SU-DHL-6 (cell line): Measurements from ENCODE around the gene SMLR1.

ENCODE experiments used
- H2AFZ ChIP-seq: fragments of 200-600 bp; sonication (generic); 2 replicates; pipeline ENCODE4 v1.6.1; 2014; ENCODE audit warnings: low read depth, mild to moderate bottlenecking, moderate library complexity, mixed read lengths, antibody characterized with exemption, low read length; ENCODE audit not compliant: severe bottlenecking
- H3F3A ChIP-seq: fragments of 200-600 bp; shearing (Covaris generic); 2 replicates; pipeline ENCODE4 v1.6.0; 2016; ENCODE audit warnings: antibody characterized with exemption, mild to moderate bottlenecking; ENCODE audit not compliant: insufficient read depth
- H3K27ac ChIP-seq: fragments of 200-600 bp; sonication (generic); 2 replicates; pipeline ENCODE4 v1.5.1; 2016; ENCODE audit warnings: low read depth, mild to moderate bottlenecking, low read length, moderate library complexity, mixed read lengths
- H3K27me3 ChIP-seq: fragments of 200-600 bp; sonication (generic), shearing (Covaris generic); 2 replicates; pipeline ENCODE4 v1.6.0; 2014; ENCODE audit warnings: mild to moderate bottlenecking, low read length
- H3K36me3 ChIP-seq: fragments of 200-600 bp; sonication (generic); 2 replicates; pipeline ENCODE4 v1.6.1; 2014; ENCODE audit warnings: mild to moderate bottlenecking, low read length, mixed read lengths
- H3K4me2 ChIP-seq: fragments of 300-600, 200-600 bp; shearing (Covaris generic), sonication (generic); 2 replicates; pipeline ENCODE4 v1.6.0; 2014; ENCODE audit warnings: low read length, low read depth, mild to moderate bottlenecking; ENCODE audit not compliant: poor library complexity, severe bottlenecking
- H3K4me3 ChIP-seq: fragments of 200-600 bp; sonication (generic); 2 replicates; pipeline ENCODE4 v1.5.1; 2014; ENCODE audit warnings: antibody characterized with exemption, low read length, mild to moderate bottlenecking, mixed read lengths; ENCODE audit not compliant: insufficient read depth, poor library complexity, severe bottlenecking
- H3K79me2 ChIP-seq: fragments of 200-600 bp; sonication (generic); 2 replicates; pipeline ENCODE4 v1.6.1; 2014; ENCODE audit warnings: mild to moderate bottlenecking, low read length, moderate library complexity; ENCODE audit not compliant: insufficient read depth
- H3K9ac ChIP-seq: fragments of 200-600 bp; sonication (generic); 2 replicates; pipeline ENCODE4 v1.7.0; 2014; ENCODE audit warnings: mild to moderate bottlenecking, low read length
- H3K9me2 ChIP-seq: fragments of 200-600 bp; sonication (generic); replicated peaks from 2 replicates; pipeline ENCODE4 v1.6.1; 2014; ENCODE audit warnings: low read length; ENCODE audit not compliant: insufficient read depth
- H3K9me3 ChIP-seq: fragments of 200-600 bp; sonication (generic); 2 replicates; pipeline ENCODE4 v1.6.1; 2014; ENCODE audit warnings: low read length, mixed read lengths; ENCODE audit not compliant: insufficient read depth
- H4K20me1 ChIP-seq: fragments of 200-600 bp; sonication (generic); 2 replicates; pipeline ENCODE4 v1.6.1; 2014; ENCODE audit warnings: low read depth, mild to moderate bottlenecking, antibody characterized with exemption, low read length, moderate library complexity, mixed read lengths
- CTCF ChIP-seq: fragments of 200-600 bp; sonication (generic); IDR thresholded peaks from one replicate; pipeline ENCODE4 v1.5.1; 2017; ENCODE audit warnings: antibody characterized with exemption, mild to moderate bottlenecking, low read length, moderate library complexity; ENCODE audit not compliant: insufficient read depth, poor library complexity, severe bottlenecking
- EZH2phosphoT487 ChIP-seq: fragments of 200-600 bp; sonication (generic), shearing (Covaris generic); conservative IDR thresholded peaks from 2 replicates; pipeline ENCODE4 v1.6.1; 2018; ENCODE audit warnings: mild to moderate bottlenecking, antibody characterized with exemption, low read length, moderate library complexity, mixed read lengths

Gene SMLR1

GRCh38 chr6:130859161-130859867 lies 32.1 kb downstream of the SMLR1 start:
- no peaks in the 10 kb centered on the region for H3K9me3 ChIP-seq
- H3K4me2 ChIP-seq: no peak overlapping the region

GRCh38 chr6:130862370-130862769 lies 35.2 kb downstream of the SMLR1 start:
- Histone ChIP-seq H3K36me3 (no peaks in the 10 kb centered on the region), H3K79me2 (no peaks in the 10 kb centered on the region), H3K9me3 (no peaks in the 10 kb centered on the region), H3F3A (no peaks in the 10 kb centered on the region), H3K4me2 (no peak overlapping the region), H3K9ac (no peak overlapping the region), H2AFZ (no peak overlapping the region), H4K20me1 (no peaks in the 10 kb centered on the region), H3K4me3 (no peak overlapping the region), H3K27ac (no peak overlapping the region), H3K9me2 (no peaks in the 10 kb centered on the region), H3K27me3 (no peaks in the 10 kb centered on the region)
- TF ChIP-seq EZH2phosphoT487 (no peak), CTCF (no peak)

More at GRCh38 chr6:130859161-130859867, 32.1 kb downstream of the SMLR1 start:
- no peak overlapping the region for H2AFZ ChIP-seq
- no peak overlapping the region for H3K9ac ChIP-seq
- no peaks in the 10 kb centered on the region for H3K9me2 ChIP-seq
- H3K27ac ChIP-seq: no peak overlapping the region
- H3F3A ChIP-seq: no peaks in the 10 kb centered on the region
- TF ChIP-seq CTCF: no peak
- H3K27me3 ChIP-seq: no peaks in the 10 kb centered on the region
- H3K36me3 ChIP-seq: no peaks in the 10 kb centered on the region
- H3K79me2 ChIP-seq: no peaks in the 10 kb centered on the region
- H4K20me1 ChIP-seq: no peaks in the 10 kb centered on the region
- no peak overlapping the region for H3K4me3 ChIP-seq

- H3F3A ChIP-seq: no peaks in the 10 kb centered on the region
- no peaks in the 10 kb centered on the region for H4K20me1 ChIP-seq
- no peaks in the 10 kb centered on the region for H3K79me2 ChIP-seq
- H2AFZ ChIP-seq: no peak overlapping the region
- no peak overlapping the region for H3K4me3 ChIP-seq
- H3K36me3 ChIP-seq: no peaks in the 10 kb centered on the region
- no peaks in the 10 kb centered on the region for H3K27me3 ChIP-seq
- no peaks in the 10 kb centered on the region for H3K9me2 ChIP-seq
- H3K9me3 ChIP-seq: no peaks in the 10 kb centered on the region
- H3K4me2 ChIP-seq: no peak overlapping the region
- H3K9ac ChIP-seq: no peak overlapping the region
- no peak for TF ChIP-seq EZH2phosphoT487
- TF ChIP-seq CTCF: no peak
- H3K27ac ChIP-seq: no peak overlapping the region
Observed at GRCh38 chr6:130863415-130864230, 36.4 kb downstream of the SMLR1 start.
